ENCODE data around the gene DAPL1.
A peak's percentile ranks its signal among the peaks of the same experiment; 100 is the strongest.

DAPL1 gene

DNA sequence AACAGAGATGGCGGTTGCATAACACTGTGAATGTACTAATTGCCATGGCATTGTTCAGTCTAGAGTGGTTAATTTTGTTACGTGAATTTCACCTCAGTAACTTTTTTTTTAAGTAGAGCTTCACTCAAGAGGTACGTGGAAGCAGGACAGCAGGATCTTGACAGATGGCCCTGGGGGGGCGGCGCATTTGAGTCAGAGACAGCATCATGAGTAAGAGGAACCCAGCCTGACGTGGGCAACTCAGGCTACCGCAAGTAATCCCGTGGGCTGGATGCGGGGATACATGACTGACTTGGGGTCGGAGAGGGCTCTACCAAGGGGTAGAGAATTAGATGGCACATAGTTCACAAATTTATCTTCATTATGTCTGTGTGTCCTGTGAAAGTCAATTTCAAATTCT is 38.1 kb upstream of the DAPL1 start:
- Histone ChIP-seq H3K9me3 (no peaks in the 10 kb centered on the region), H3K36me3 (no peaks in the 10 kb centered on the region), H4K20me1 (no peaks in the 10 kb centered on the region), H3K9ac (no peak overlapping the region), H3K4me1 (peaks cover 5% of the 10 kb centered on the region), H3K27me3 (no peaks in the 10 kb centered on the region), H3K4me3 (no peak overlapping the region), H3K4me2 (no peak overlapping the region), H3K27ac (no peak overlapping the region)
- TF ChIP-seq Cebpa-rat (IDR thresholded peaks at IDR 0.05), result no peak

DNA sequence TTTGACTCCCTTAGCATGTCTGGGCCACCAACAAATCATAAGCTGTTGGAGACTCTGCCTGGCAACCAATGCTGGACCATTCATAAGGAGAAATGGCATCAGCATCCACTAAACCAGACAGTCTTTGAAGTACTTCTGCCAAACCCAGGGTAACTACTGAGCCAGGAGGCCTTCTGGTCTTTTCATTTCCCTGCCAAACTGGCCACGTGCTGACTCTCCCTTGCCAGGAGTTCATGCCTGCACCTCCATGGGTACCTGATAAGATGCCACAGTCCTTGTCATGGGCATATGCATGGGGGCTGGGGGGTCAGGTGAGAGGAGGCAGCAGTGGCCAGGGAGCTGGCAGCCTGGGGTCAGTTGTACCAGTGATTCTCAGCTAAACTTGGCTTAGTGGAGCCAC is 34.2 kb upstream of the DAPL1 start:
- H3K27me3 ChIP-seq, result no peaks in the 10 kb centered on the region
- no peak overlapping the region for H3K9ac ChIP-seq
- TF ChIP-seq Cebpa-rat (IDR thresholded peaks at IDR 0.05), result no peak
- H3K27ac ChIP-seq, result no peak overlapping the region
- H3K4me2 ChIP-seq, result no peak overlapping the region
- H3K4me1 ChIP-seq, result peaks cover 11% of the 10 kb centered on the region
- no peaks in the 10 kb centered on the region for H3K36me3 ChIP-seq
- H4K20me1 ChIP-seq, result no peaks in the 10 kb centered on the region
- H3K4me3 ChIP-seq, result no peak overlapping the region
- no peaks in the 10 kb centered on the region for H3K9me3 ChIP-seq

GRCh38 chr2:158761621-158762020 is 33.5 kb upstream of the DAPL1 start:
- Histone ChIP-seq H3K36me3 (no peaks in the 10 kb centered on the region), H3K4me3 (no peak overlapping the region), H4K20me1 (no peaks in the 10 kb centered on the region), H3K27me3 (no peaks in the 10 kb centered on the region), H3K27ac (no peak overlapping the region), H3K9ac (no peak overlapping the region), H3K4me1 (peaks cover 11% of the 10 kb centered on the region), H3K9me3 (no peaks in the 10 kb centered on the region), H3K4me2 (no peak overlapping the region)
- no peak for TF ChIP-seq Cebpa-rat (IDR thresholded peaks at IDR 0.05)

DNA sequence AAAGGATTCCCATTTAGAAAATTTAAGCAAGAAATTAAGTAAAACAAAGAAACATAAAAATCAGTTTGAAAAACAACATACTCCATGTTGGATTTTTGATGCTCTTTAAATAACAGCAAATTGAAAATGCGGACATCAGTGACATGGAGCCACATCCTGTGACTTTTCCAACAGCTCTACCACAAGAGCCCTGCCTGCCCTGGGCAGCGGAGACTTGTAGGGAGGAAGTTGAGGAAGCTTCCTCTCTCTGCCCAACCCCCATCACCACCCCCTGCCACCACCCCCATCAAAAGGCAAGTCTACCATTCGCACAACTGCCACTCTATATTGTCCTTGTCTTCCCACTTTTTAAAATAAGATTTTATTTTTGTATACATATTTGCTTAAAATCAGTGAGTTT is 32.8 kb upstream of the DAPL1 start:
- Histone ChIP-seq H3K4me2 (peak overlapping the region; percentile 12; the same call in 1 of the 2 replicates), H3K9me3 (peaks cover 5% of the 10 kb centered on the region), H3K36me3 (no peaks in the 10 kb centered on the region), H3K4me1 (peaks cover 11% of the 10 kb centered on the region), H3K27me3 (no peaks in the 10 kb centered on the region), H4K20me1 (no peaks in the 10 kb centered on the region), H3K9ac (no peak overlapping the region), H3K27ac (no peak overlapping the region), H3K4me3 (no peak overlapping the region)
- no peak for TF ChIP-seq Cebpa-rat (IDR thresholded peaks at IDR 0.05)

GRCh38 chr2:158766524-158766923 is 28.6 kb upstream of the DAPL1 start:
- H3K27me3 ChIP-seq, result no peaks in the 10 kb centered on the region
- H3K4me1 ChIP-seq, result peaks cover 11% of the 10 kb centered on the region
- no peak for TF ChIP-seq Cebpa-rat (IDR thresholded peaks at IDR 0.05)
- H3K9me3 ChIP-seq, result peaks cover 12% of the 10 kb centered on the region
- H3K9ac ChIP-seq, result no peak overlapping the region
- no peaks in the 10 kb centered on the region for H4K20me1 ChIP-seq
- H3K27ac ChIP-seq, result no peak overlapping the region
- no peak overlapping the region for H3K4me2 ChIP-seq
- H3K4me3 ChIP-seq, result no peak overlapping the region
- H3K36me3 ChIP-seq, result no peaks in the 10 kb centered on the region

GRCh38 chr2:158772306-158773078 is 22.6 kb upstream of the DAPL1 start:
- no peak for TF ChIP-seq Cebpa-rat (IDR thresholded peaks at IDR 0.05)
- Histone ChIP-seq H3K27ac (no peak overlapping the region), H3K36me3 (no peaks in the 10 kb centered on the region), H3K4me3 (no peak overlapping the region), H3K9me3 (peaks cover 5% of the 10 kb centered on the region), H3K4me1 (peaks cover 23% of the 10 kb centered on the region), H3K9ac (no peak overlapping the region), H4K20me1 (no peaks in the 10 kb centered on the region), H3K27me3 (no peaks in the 10 kb centered on the region), H3K4me2 (no peak overlapping the region)

DNA sequence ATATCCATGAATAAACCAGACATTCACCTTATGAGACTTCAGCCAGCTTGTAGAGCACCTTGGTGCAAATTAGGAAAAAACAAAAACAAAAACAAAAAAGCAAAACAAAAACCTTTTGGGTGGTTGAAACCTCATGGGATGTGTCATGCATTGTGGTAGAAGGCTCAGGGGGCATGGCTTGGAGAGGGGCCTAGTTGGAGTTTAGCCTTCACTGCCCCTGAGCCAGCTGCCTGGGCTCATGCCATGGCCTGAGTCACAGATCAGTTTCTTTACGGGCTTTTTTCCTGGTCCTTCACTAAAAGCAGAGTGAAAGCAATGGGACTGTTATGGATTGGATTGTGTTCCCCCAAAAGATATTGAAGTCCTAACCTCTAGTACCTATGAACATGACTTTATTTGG is 22.0 kb upstream of the DAPL1 start:
- Histone ChIP-seq H3K4me3 (no peak overlapping the region), H3K27ac (no peak overlapping the region), H3K9me3 (no peaks in the 10 kb centered on the region), H3K4me2 (peak overlapping the region; percentile 33; the same call in 1 of the 2 replicates), H3K4me1 (peaks cover 23% of the 10 kb centered on the region), H4K20me1 (no peaks in the 10 kb centered on the region), H3K9ac (no peak overlapping the region), H3K36me3 (no peaks in the 10 kb centered on the region), H3K27me3 (no peaks in the 10 kb centered on the region)
- no peak for TF ChIP-seq Cebpa-rat (IDR thresholded peaks at IDR 0.05)

GRCh38 chr2:158774681-158775080 is 20.4 kb upstream of the DAPL1 start:
- no peaks in the 10 kb centered on the region for H4K20me1 ChIP-seq
- peaks cover 23% of the 10 kb centered on the region for H3K4me1 ChIP-seq
- no peaks in the 10 kb centered on the region for H3K9me3 ChIP-seq
- H3K4me3 ChIP-seq, result no peak overlapping the region
- H3K27me3 ChIP-seq, result no peaks in the 10 kb centered on the region
- no peaks in the 10 kb centered on the region for H3K36me3 ChIP-seq
- no peak overlapping the region for H3K27ac ChIP-seq
- no peak overlapping the region for H3K4me2 ChIP-seq
- TF ChIP-seq Cebpa-rat (IDR thresholded peaks at IDR 0.05), result no peak
- H3K9ac ChIP-seq, result no peak overlapping the region

DNA sequence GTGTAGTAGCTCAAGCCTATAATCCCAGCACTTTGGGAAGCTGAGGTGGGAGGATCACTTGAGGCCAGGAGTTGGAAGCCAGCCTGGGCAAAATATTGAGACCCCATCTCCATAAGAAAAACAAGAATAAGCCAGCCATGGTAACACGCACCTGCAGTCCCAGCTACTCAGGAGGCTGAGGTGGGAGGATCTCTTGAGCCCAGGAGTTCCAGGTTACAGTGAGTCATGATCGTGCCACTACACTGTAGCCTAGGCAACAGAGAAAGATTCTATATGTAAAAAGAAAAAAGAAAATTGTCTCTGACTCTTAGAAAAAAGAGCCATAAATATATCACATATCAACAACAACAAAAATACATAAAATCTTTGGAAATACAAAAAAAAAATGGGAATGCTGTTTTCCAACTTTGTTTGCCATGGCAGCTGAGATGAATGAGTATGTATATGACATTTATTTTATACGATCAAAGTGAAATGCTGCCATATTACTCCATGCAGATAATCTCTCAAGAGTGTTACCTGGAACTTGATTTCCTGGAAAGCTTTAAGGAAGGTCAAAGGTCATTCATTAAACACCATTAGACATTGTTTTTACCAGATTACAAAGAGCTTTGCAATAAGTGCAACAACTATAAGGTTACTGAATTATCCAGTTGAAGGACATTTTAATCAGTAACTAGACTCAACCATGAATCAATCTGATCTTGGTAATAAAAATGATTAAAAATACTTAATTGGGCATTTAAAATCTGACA is 19.7 kb upstream of the DAPL1 start:
- Histone ChIP-seq H4K20me1 (no peaks in the 10 kb centered on the region), H3K9me3 (no peaks in the 10 kb centered on the region), H3K27ac (no peak overlapping the region), H3K4me3 (no peak overlapping the region), H3K27me3 (no peaks in the 10 kb centered on the region), H3K36me3 (no peaks in the 10 kb centered on the region), H3K4me2 (no peak overlapping the region), H3K9ac (no peak overlapping the region), H3K4me1 (peaks cover 23% of the 10 kb centered on the region)
- no peak for TF ChIP-seq Cebpa-rat (IDR thresholded peaks at IDR 0.05)

DNA sequence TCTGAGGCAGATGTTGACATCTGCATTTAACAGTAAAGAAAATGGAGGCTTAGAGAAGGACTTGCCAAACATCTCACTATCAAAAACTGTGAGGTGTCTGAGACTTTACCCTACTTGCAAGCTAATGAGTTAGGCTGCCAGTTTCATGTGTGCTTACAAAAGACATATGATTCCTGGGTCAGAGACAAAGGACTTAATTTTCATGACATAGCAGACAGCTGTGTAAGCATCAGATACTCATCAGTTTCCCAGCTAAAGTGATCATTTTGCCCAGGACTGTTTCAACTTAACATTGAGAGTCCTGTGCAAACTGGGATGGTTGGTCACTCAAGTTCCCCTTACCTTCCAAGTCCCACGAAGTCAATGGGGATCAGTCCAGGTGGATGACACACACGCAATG is 18.9 kb upstream of the DAPL1 start:
- H3K4me2 ChIP-seq, result peak overlapping the region; percentile 36; the same call in 1 of the 2 replicates
- no peak for TF ChIP-seq Cebpa-rat (IDR thresholded peaks at IDR 0.05)
- peaks cover 23% of the 10 kb centered on the region for H3K4me1 ChIP-seq
- H4K20me1 ChIP-seq, result no peaks in the 10 kb centered on the region
- H3K9ac ChIP-seq, result no peak overlapping the region
- no peak overlapping the region for H3K27ac ChIP-seq
- no peak overlapping the region for H3K4me3 ChIP-seq
- H3K36me3 ChIP-seq, result no peaks in the 10 kb centered on the region
- H3K27me3 ChIP-seq, result no peaks in the 10 kb centered on the region
- peaks cover 3% of the 10 kb centered on the region; the same call in 1 of the 2 replicates for H3K9me3 ChIP-seq
